Measurements from ENCODE around the gene SULF2. TPM values are rescaled to one million over a fixed set of nuclear protein-coding genes. Genes with fewer than 3 reads are reported as not detected.

The SULF2 gene
- total RNA-seq, 1 experiment from 2014 or later: 82.2 TPM

- no peaks in the 10 kb centered on the region for H3K9me3 Mint-ChIP-seq (ENCODE audit: unreplicated experiment)
- no peak for TF ChIP-seq CTCF (IDR thresholded peaks at IDR 0.05; ENCODE audit: unreplicated experiment)
- peak overlapping the region; percentile 70 for H3K27ac Mint-ChIP-seq (ENCODE audit: low read depth, unreplicated experiment)
- H3K36me3 Mint-ChIP-seq (ENCODE audit: insufficient read depth, unreplicated experiment): peaks cover 81% of the 10 kb centered on the region
- ChIA-PET POLR2A (no interaction called here), CTCF (interaction anchor here (0.6 to 6.7 kb wide), 6 partner anchors 12 to 955 kb away, joined by 3 to 103 read pairs (median 25); no protein-coding TSS in a partner anchor)
- intact Hi-C loops (cut with micrococcal nuclease): no loop called here
- no peak overlapping the region for H3K4me3 Mint-ChIP-seq (ENCODE audit: unreplicated experiment)
- peaks cover 14% of the 10 kb centered on the region for H3K4me1 Mint-ChIP-seq (ENCODE audit: insufficient read depth, unreplicated experiment)
- H3K27me3 Mint-ChIP-seq (ENCODE audit: insufficient read depth, unreplicated experiment): no peaks in the 10 kb centered on the region
- BruUV-seq (replicated peaks): no TSS peak
- DNase-seq (ENCODE audit: unreplicated experiment): peak; percentile 69
Observed at GRCh38 chr20:47665221-47665991, 119.9 kb downstream of the SULF2 start.

DNA sequence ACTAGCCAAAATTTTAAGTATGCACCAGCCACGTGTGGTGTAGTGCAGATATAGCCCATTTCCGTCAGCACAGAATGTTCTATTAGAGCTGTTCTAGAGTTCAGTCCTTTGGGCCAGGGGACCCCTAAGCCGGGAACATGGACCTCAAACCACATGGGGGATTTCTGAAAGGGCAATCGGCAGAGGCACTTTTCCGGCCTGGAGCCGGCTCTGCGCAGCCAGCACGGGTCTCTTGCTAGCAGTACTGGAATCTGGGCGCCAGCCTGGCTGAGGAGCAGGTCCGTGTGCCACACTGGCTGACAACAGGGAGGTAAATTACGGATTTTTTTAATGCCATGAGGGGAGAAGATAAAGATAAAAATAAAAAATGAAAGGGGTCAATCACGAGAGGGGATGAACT, 120.5 kb downstream of the SULF2 start:
- H3K4me3 Mint-ChIP-seq (ENCODE audit: unreplicated experiment): no peak overlapping the region
- H3K9me3 Mint-ChIP-seq (ENCODE audit: unreplicated experiment): no peaks in the 10 kb centered on the region
- POLR2A ChIA-PET: interaction anchor here (0.7 to 1.8 kb wide), 2 partner anchors 12 to 956 kb away, joined by 3 to 7 read pairs; no protein-coding TSS in a partner anchor
- intact Hi-C loops (cut with micrococcal nuclease): loop anchor here (1.0 to 5.0 kb wide), 2 partner anchors 468 to 633 kb away; no protein-coding TSS in a partner anchor
- peaks cover 14% of the 10 kb centered on the region for H3K4me1 Mint-ChIP-seq (ENCODE audit: insufficient read depth, unreplicated experiment)
- CTCF ChIA-PET: interaction anchor here (0.6 to 6.7 kb wide), 19 partner anchors 9 to 984 kb away, joined by 3 to 103 read pairs (median 6); no protein-coding TSS in a partner anchor
- no peaks in the 10 kb centered on the region for H3K27me3 Mint-ChIP-seq (ENCODE audit: insufficient read depth, unreplicated experiment)
- no peak for TF ChIP-seq CTCF (IDR thresholded peaks at IDR 0.05; ENCODE audit: unreplicated experiment)
- DNase-seq (ENCODE audit: unreplicated experiment): no peak
- H3K27ac Mint-ChIP-seq (ENCODE audit: low read depth, unreplicated experiment): peak overlapping the region; percentile 70
- no TSS peak for BruUV-seq (replicated peaks)
- H3K36me3 Mint-ChIP-seq (ENCODE audit: insufficient read depth, unreplicated experiment): peaks cover 84% of the 10 kb centered on the region

GRCh38 chr20:47664068-47664437, 121.2 kb downstream of the SULF2 start:
- H3K27ac Mint-ChIP-seq (ENCODE audit: low read depth, unreplicated experiment): no peak overlapping the region

More at GRCh38 chr20:47664068-47664437, 121.2 kb downstream of the SULF2 start:
- no peak for DNase-seq (ENCODE audit: unreplicated experiment)
- no peak overlapping the region for H3K4me3 Mint-ChIP-seq (ENCODE audit: unreplicated experiment)
- peaks cover 84% of the 10 kb centered on the region for H3K36me3 Mint-ChIP-seq (ENCODE audit: insufficient read depth, unreplicated experiment)
- H3K4me1 Mint-ChIP-seq (ENCODE audit: insufficient read depth, unreplicated experiment): peaks cover 14% of the 10 kb centered on the region
- BruUV-seq (replicated peaks): no TSS peak
- H3K9me3 Mint-ChIP-seq (ENCODE audit: unreplicated experiment): no peaks in the 10 kb centered on the region
- H3K27me3 Mint-ChIP-seq (ENCODE audit: insufficient read depth, unreplicated experiment): no peaks in the 10 kb centered on the region
- CTCF ChIA-PET: interaction anchor here (0.6 to 6.7 kb wide), 37 partner anchors 10 to 985 kb away, joined by 3 to 103 read pairs (median 5); no protein-coding TSS in a partner anchor
- no peak for TF ChIP-seq CTCF (IDR thresholded peaks at IDR 0.05; ENCODE audit: unreplicated experiment)
- POLR2A ChIA-PET: interaction anchor here (0.6 to 1.8 kb wide), 4 partner anchors 11 to 957 kb away, joined by 3 to 7 read pairs (median 3); no protein-coding TSS in a partner anchor
- intact Hi-C loops (cut with micrococcal nuclease): loop anchor here (1.0 to 5.0 kb wide), 2 partner anchors 468 to 633 kb away; no protein-coding TSS in a partner anchor
